ENCODE data around the gene CELF2.

DNA sequence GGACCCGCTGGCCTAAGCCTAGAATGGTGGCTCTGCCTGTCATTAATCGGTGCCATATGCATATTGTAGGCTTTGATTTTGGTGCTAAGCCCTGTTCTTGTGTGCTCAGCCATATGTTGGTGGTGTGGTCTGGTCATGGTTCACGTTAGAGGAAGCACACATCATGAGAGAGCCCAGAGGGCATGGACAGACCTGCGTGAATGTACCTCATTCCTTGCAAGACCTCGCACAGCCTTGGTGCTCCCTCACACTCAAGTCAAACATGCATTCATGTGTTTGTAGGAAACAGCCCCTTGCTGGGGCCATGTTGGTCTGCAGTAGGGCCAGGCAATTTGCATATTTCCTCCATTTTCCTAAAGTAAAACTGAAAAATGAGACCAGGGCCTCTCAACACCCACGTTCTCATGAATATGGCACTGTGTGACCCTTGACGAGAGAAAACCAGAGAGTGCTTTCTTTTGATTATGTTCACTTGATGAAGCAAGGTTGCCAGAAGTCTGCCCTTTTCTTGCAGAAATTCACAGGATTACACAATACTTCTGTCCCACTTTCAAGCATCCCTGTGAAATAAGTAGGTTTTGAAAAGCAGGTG, 268.7 kb downstream of the CELF2 start:
- TF ChIP-seq REST (IDR thresholded peaks at IDR 0.05; ENCODE audit: insufficient read depth in 1 of 2, low read depth in 2 of 2, low read length in 2 of 2) (no peak), POLR2AphosphoS5 (IDR thresholded peaks at IDR 0.05; ENCODE audit: low read depth, low read length) (no peak), TAF1 (IDR thresholded peaks at IDR 0.05; ENCODE audit: borderline replicate concordance, insufficient read depth, low read length) (no peak), SIN3A (IDR thresholded peaks at IDR 0.05; ENCODE audit: borderline replicate concordance, insufficient read depth, low read length) (no peak)

Data from PFSK-1 (cell line).